Activated CD8-positive, alpha-beta memory T cell treated with anti-CD3 and anti-CD28 coated beads, Interleukin-2, amount 50 U/mL, for 24 hours (primary cell): ENCODE data around the gene HIVEP2.

Experiments used
- DNase-seq: peaks from one replicate; pipeline ENCODE4 v3.0.0-alpha.2; 2020; ENCODE audit errors: extremely low read depth

The HIVEP2 gene

GRCh38 chr6:142705054-142705453 lies 239.9 kb downstream of the HIVEP2 start:
- DNase-seq = no peak

DNA sequence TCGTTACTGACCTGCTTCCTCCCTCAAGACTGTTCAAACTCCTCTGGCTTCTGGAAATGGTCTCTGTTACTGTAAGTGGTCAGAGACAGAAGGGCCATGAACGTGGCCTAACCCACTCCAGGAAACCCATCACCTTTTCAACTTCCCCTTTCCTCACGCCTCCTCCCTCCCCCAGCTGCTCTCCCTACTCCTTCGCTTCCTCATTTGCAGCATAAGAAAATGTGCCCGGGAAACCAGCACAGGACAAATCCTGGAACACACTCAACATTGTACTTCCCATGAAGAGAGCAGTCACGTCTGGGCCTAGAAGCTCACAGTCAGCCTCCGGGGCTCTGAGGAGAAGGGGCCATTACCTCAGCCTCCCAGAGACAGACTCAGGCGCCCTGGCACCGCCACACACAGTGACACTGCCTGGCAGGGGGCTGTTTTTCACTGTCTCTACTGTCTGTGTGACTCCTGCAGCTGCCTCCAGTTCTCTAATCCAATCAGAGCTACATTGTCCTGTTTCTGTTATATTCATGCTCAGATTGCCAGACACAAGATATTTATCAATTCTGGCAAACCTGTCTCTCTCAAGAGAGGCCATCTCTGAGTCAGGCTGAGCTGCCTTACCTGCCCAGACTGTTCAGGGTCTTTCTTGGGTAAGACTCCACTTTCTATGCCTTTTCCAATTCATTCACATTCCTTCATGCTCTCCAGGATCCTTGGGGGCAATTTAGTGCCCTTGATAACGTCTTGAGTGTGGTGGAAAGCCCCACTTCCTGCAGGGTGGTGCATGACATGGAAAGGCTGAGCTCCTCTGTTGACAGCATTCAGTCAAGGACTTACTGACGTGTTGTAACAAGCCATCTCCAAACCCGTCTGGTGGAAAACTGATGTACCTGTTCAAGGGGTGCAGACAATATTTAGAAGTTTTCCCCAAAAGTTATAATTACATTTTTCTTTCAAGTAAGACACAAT lies 242.2 kb downstream of the HIVEP2 start:
- no peak for DNase-seq
